HG03135 (cell line): ENCODE results near the gene ADAMTS6.

Experiments
- ATAC-seq: cut with Tn5 transposase; IDR thresholded peaks from one replicate; pipeline ENCODE4 v1.9.1; 2021; ENCODE audit warnings: mild to moderate bottlenecking, moderate library complexity; ENCODE audit not compliant: unreplicated experiment

ADAMTS6 gene

GRCh38 chr5:65474130-65474711 lies 7.5 kb downstream of the ADAMTS6 start:
- no peak for ATAC-seq

GRCh38 chr5:65468633-65469032 lies 13.1 kb downstream of the ADAMTS6 start:
- no peak for ATAC-seq

- no peak for ATAC-seq
Observed at GRCh38 chr5:65462139-65462705, 19.5 kb downstream of the ADAMTS6 start.

- no peak for ATAC-seq
Observed at GRCh38 chr5:65461490-65461889, 20.2 kb downstream of the ADAMTS6 start.

- ATAC-seq = no peak
Observed at GRCh38 chr5:65459995-65460394, 21.7 kb downstream of the ADAMTS6 start.

- no peak for ATAC-seq
Observed at GRCh38 chr5:65455064-65455463, 26.7 kb downstream of the ADAMTS6 start.

GRCh38 chr5:65451436-65451835 lies 30.3 kb downstream of the ADAMTS6 start:
- ATAC-seq = no peak

- ATAC-seq = no peak
Observed at GRCh38 chr5:65446682-65447081, 35.0 kb downstream of the ADAMTS6 start.

- ATAC-seq = no peak
Observed at GRCh38 chr5:65441800-65442199, 39.9 kb downstream of the ADAMTS6 start.

- no peak for ATAC-seq
Observed at GRCh38 chr5:65440456-65440855, 41.3 kb downstream of the ADAMTS6 start.

- ATAC-seq = no peak
Observed at GRCh38 chr5:65434122-65434521, 47.6 kb downstream of the ADAMTS6 start.

- no peak for ATAC-seq
Observed at GRCh38 chr5:65426656-65427055, 55.1 kb downstream of the ADAMTS6 start.

- ATAC-seq = no peak
Observed at GRCh38 chr5:65423623-65424022, 58.1 kb downstream of the ADAMTS6 start.

- no peak for ATAC-seq
Observed at GRCh38 chr5:65418661-65419060, 63.1 kb downstream of the ADAMTS6 start.

GRCh38 chr5:65413822-65414221 lies 67.9 kb downstream of the ADAMTS6 start:
- no peak for ATAC-seq

GRCh38 chr5:65412842-65413241 lies 68.9 kb downstream of the ADAMTS6 start:
- no peak for ATAC-seq

- no peak for ATAC-seq
Observed at GRCh38 chr5:65411356-65411755, 70.4 kb downstream of the ADAMTS6 start.

GRCh38 chr5:65395526-65396155 lies 86.1 kb downstream of the ADAMTS6 start:
- no peak for ATAC-seq

GRCh38 chr5:65394087-65394486 lies 87.6 kb downstream of the ADAMTS6 start:
- ATAC-seq = no peak

GRCh38 chr5:65391591-65391990 lies 90.1 kb downstream of the ADAMTS6 start:
- ATAC-seq = no peak

- no peak for ATAC-seq
Observed at GRCh38 chr5:65390208-65390607, 91.5 kb downstream of the ADAMTS6 start.

- no peak for ATAC-seq
Observed at GRCh38 chr5:65383859-65384258, 97.9 kb downstream of the ADAMTS6 start.

- no peak for ATAC-seq
Observed at GRCh38 chr5:65382582-65382981, 99.1 kb downstream of the ADAMTS6 start.
